CD4-positive, alpha-beta T cell treated with Interleukin-15 for 1 hour (primary cell): ENCODE measurements around the gene TARBP2.
"Not testable (repeated sequence)": the region's sequence is repeated elsewhere in the genome, so short reads cannot be mapped to it uniquely, and the experiment has no call there.

Experiments
- DNase-seq: peaks from one replicate; pipeline ENCODE4 v3.0.0-alpha.2; 2020

Gene TARBP2

DNA sequence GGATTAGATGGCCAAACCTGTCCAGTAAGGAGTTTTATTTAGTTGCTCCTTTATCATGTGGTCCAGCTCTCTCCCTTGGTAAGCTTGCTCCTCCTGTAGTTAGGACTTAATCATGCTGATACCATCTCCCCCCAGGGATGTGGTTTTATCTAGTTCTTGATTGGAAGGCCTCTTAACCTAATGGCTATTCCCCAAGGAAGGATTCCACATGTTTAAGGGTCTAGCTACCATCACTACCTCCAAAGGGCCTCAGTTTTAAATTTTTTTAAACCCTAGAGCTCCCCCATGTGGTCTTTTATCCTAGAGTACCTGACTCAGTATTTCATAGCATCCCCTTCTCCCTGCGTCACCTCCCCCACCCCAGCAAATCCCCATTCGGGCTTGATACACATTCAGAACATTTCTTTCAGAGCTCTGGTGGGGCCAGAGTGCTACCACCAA, 24.3 kb upstream of the TARBP2 start:
- no peak for DNase-seq

DNA sequence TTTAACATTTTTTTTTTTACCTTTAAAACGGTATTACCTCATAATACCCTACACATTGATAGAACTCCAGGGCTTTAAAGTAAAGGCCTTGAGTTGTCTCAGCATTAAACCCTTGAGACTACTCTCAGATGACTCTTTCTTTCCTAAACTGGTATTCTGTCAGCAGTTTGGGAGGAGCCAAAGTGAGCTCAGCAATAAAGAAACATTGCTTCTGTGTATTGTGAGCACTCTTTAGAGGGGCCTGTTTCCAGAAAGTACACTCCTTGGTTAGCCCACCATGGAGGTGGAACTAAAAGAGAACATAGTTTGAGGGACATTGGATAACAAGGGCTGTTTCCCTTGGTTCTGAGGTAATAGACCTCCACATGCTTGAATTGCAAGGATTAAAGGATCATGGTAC, 22.2 kb upstream of the TARBP2 start:
- DNase-seq: no peak

DNA sequence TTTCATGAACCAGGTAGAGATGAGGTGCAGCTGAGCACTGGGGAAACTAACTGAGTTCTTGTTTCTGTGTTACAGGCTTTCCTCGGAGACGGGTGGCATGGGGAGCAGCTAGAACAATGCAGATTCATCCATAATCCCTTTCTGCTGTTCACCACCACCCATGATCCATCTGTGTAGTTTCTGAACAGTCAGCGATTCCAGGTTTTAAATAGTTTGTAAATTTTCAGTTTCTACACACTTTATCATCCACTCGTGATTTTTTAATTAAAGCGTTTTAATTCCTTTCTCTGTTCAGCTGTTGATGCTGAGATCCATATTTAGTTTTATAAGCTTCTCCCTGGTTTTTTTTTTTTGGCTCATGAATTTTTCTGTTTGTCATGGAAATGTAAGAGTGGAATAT, 21.8 kb upstream of the TARBP2 start:
- no peak for DNase-seq

DNA sequence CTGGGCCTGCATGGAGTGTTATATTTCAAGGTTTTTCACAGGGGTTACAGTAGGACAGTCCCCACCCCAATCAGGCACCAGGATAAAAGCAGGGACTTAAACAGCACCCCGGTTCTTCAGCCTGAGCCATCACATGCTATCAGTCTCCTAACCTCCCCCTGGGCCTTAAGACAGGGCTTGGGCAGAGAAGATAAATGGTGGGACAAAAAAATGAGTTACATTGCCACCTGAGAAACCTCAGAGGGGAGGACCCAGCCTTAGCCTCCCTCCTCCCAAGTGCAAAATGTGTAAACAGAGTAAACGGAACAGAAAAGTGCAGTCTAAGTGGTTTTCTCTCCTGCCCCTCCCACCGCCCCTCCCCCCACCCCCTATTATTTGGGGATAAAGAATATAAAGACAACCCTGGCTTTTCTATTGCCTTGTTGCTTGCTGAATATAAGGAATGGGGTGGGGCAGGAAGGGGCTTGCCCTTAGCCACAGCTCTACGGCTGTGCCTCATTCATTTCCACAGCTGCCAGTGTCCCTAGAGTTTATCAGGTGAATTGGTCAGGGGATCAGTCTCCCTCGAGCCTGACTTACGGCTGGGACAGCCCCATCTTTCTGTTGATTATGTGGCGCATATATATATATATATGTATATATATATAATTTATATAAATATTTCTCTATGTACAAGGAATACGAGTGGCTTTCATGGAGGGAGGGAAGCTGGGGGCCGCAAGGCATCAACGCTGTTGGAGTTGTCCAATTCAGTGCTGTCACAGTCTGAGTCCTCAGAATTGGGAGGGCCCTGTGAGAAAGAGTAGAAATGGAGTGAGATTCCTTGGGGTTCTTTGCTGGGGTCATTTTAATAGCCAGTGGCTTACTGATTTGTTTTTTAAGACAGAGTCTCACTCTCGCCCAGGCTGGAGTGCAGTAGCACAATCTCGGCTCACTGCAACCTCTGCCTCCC, 20.3 kb upstream of the TARBP2 start:
- no peak for DNase-seq

DNA sequence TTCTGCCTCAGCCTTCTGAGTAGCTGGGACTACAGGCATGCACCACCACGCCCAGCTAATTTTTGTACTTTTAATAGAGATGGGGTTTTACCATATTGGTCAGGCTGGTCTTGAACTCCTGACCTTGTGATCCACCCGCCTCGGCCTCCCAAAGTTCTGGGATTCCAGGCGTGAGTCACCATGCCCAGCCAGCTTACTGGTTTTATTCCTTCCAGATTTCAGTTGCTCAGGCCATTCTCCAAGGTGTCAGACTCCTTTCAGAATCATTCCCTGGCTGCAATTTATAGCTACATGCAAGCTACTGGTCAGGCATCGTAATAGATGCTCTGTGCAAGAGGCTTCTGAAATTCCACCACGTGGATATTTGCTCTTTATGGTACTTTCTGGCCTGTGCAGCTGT, 19.6 kb upstream of the TARBP2 start:
- not testable (repeated sequence) for DNase-seq

DNA sequence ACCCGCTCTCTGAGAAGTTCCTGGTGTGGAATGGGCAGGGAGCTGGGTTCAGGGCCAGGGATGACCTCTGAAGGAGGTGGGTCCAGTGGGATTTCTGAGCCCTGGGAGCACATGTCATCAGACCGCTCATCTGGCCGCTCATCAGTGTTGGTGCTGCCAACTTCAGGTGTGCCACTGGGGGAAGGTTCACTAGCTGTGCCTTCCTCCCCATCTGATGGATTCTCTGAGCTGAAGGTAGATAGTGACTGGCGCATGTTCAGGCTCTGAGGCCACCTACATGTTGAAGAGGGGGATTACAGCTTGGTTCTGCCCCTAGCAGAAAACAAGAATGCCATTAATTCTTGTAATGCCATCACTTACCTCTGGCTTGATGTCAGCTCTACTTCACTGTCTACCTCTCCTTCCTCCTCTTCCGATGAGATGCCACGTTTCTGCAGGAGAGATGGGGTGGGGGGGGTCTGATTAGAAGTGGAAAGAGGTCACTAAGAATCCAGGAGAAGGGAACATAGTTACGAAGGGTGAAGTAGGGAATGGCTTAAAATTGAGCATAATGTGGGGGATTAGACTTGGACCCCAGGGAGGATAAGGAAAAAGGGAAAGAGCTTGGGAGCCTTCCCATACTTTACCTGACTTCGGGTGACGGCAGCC, 19.0 kb upstream of the TARBP2 start:
- no peak for DNase-seq

DNA sequence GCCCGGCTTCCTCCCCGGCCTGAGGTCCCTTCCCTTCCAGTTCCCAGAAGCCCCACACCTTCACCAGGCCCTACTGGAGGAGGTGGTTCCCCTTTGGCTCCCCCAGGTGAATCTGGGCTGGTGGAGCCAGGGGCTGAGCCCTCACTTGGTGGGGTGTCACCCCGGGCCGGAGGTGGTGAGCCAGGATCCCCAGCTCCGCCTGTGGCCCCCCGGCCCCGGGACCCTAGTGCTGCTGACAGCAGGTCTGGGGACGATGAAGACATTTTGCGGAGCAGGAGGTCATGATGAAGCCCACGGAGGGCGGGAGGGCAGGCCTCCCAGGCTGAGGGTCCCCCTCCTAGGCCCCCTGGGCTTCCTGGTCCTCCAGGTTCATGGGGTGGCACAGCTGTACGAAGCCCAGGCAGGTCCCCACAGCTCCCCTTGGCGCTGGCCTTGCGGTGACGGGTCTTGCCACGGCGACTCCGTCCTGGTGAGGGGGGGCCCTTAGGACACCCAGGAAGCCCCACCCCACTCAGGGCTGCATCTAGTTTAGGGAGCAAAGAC, 18.4 kb upstream of the TARBP2 start:
- no peak for DNase-seq

DNA sequence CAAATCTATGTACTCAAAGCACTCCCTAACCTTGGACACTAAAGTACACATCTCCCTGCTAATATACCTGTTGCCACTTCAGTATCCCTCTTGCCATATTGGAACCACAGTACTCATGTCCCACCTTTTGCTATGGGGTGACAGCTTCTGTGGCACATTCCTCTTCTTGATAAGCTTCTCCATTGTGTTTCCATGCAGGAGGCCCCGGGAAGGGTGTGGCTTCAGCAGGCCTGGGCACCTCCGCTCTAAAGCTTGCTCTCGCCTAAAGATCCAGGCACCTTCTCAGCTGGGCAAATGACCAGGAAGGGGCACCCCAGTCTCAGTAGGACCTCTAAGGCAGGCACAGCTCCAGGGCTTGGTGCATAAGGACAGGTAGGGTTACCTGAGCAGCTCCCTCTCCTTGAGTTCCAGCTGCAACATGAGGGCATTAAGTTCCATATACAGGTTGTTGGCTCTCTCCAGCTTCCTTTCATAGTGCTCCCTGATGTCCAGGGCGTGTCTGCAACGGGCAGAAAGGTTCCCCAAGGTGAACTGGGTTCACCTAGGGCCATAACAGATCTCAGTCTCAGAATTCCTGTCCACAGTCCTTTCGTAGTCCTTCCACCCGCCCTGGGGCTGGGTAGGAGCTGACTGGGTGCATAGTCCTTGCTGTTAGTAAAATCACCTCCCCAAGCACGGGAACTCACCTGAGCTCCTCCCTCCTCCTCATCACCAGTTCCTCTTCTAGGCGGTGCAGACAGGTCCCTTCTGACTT, 17.7 kb upstream of the TARBP2 start:
- no peak for DNase-seq

DNA sequence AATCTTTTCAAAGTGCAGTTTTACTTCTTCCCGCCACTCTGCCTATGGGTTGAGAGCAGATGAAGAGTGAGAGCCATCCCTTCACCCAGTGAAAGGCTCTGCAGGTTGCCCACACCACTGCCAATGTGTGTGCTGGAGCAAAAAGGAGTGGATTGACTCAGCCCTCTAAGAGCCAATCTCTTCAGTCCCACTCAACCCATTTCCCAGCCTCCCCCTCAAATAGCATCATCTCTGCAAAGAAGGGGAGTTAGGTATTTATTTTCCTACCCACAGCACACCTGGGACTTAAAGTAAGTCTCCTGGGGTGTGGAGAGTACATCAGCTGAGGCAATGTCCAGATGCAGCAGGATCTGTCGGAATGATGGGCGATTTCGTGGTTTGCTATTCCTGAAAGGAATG, 17.1 kb upstream of the TARBP2 start:
- no peak for DNase-seq

DNA sequence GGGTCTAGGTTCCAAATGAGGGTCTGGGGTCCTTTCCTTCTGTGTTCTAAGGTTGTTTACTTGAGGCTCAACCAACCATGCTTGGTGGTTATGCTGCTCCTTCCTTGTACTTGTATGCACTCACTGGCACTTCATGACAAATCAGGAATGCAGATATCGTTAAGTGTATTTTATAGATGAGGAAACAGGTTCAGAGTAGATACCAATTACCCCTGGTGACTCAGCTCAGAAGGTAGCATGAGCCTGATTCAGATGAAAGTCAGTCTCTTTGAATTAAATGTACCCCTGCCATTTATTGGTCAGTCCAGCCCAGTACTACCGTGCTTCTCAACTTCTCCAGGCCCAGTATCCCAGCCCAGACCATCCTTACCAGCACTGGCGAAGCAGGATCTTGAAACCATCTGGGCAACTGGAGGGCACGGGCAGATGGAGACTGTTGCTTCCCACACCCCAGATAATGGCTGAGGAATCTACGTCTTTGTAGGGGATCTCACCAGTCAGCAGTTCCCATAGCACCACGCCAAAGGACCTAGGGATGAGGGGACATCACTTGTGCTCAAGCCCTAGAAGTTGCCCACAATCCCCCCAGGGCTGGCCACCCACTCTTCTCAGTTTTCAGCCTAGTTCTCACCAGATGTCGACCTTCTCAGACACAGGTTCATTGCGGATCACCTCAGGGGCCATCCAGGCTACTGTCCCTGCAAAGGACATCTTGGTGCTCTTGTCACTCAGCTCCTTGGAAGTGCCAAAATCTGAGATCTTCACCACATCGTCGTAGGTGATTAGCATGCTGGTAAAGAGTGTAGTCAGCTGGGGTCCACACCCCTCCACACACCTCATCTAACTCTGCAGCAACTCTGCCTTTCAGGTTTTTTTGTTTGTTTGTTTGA, 16.2 kb upstream of the TARBP2 start:
- DNase-seq: no peak

DNA sequence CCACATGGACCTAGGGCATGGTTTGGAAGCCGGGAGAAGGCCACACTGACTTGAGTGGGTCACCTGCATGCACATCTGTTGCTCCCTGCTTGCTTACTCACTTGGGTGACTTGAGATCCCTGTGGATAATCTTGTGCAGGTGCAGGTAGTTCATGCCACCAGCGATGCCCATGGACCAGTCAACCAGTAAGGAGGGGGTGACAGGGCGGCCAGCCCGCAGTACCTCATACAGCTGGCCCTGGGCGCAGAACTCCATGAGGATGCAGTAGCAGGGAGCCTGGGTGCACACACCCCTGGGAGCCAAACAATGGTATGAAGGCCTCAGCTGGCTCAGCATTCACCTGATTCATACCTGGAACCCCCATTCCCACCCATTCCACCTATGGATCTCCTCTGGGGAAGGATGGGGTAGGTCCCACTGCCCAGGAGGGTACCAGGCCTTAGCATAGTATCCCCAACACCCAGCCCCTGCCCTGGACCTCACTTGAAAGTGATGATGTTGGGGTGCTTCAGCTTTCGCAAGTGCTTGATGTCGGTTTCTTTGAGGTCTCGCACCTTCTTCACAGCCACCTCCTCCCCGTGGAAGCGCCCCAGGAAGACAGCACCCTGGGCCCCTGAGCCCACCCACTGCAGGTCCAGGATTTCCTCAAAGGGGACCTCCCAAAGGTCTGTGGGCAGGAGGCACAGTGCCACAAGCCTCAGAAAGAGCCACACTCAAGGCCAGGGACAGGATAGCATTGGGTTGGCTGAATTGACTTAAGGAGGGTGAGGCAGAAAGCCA, 14.9 kb upstream of the TARBP2 start:
- DNase-seq: no peak

DNA sequence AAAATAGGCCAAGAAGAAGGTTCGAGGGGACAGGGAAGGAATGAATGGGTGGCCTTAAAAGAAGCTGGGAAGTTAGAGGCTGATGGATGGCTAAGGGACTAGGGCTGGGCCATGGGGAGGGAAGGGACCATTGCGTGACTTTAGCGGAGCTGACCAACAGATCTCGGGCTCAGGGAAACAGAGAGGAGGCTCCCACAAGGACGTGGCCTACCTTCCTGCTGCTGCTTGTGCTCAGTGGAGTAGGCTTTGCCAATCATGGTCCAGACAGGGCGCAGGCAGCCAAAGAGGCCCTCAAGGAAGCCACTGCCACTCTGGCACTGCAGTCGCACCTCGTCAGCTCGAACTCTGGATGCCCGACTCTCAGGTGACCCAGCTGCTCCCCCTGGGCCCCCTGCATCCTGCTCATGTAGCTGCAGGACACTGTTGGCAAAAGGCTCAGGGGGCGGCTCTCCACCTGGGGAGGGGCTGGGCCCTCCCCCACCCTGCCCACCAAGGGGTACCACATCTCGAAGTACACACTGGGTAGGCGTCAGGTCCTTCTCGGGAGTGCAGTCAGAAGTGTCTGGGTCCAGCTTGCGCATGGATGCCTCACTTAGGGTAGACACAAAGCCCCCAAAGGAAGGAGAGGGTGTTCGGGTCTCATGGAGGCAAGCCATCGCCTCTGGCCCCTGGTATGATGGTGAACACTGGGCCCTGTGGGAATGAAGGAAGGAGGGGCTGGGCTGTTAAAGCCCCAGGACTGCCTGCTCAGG, 14.2 kb upstream of the TARBP2 start:
- no peak for DNase-seq

DNA sequence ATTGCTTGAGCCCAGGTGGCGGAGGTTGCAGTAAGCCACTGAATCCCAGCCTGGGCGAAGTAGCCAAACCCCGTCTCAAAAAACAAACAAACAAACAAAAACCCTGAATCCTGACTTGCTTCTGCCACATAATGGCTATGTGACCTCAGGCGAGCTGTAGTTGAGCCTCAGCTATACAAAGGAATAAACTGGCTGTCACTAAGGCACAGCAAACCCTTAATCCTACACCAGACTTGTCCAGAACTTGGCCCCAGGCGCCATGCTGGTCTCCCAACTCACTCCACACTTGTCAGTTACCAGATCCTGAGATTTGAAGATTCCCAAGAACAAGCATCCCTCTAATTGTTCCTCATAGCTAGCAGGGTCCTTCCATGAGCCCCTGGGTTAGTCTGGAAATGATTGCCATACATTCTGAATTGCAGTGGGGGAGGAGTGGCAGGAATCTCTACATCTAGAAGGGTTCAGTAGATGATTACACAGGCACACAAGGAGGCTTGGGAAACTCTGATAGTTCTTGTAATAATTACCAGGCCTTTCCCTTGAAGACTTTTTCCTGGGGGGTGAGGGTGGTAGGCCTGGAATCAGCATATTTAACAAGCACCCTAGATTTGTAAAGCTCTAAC, 11.7 kb upstream of the TARBP2 start:
- DNase-seq: no peak

DNA sequence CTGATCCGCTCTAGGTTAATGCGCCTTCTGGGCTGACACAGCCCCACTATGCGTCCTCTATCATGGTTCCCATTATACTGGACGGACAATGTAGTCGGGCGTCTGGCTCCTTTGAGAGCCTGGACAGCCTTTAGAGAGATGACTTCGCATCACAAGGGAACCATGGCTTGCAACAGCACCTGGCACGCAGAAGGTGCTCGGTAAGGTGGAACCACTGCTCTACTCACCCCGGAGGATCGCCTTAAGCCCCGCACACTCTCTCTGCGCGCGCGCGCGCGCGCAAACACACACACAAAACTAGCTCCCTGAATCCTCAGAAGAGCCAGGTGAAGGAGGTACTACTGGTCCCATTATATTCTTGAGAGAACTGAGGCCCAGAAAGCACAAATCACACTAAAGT, 8.9 kb upstream of the TARBP2 start:
- DNase-seq: no peak

DNA sequence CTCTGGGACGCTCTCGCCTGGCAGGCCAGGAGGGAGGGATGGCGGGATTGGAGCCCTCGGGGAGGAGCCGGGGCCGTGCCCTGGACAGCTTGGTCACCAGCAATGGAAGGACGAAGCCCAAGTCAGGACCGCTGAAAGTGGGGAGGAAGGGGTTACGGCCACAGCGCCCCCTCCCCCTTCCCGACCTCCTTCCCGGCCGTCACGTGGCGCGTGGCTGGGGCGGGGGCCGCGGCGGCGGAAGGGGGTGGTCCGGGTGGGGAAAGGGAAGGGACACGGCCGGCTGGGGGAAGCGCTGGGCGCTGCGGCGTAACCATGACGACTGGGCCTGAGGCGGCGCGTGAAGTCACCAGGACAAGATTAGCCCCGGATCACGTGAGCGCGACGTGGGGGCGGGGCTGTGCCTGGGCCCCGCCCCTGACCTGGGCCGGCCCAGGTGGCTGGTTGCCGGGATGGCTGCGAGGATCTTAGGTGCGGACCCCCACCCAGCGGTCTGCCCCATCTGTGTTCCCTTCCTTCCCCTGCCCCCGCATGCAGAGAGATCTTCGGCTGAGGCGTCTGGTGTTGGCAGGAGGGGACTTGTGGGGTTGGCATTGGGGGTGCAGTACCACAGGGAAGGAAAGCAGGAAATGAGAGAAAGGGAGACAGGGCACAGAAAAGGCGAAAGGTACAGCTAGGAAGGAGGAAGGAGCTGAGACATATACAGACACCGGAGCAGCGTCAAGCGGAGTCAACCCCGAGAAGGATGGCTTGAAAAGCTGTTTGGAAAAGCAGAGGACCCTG, 8.1 kb upstream of the TARBP2 start:
- peak; percentile 91 for DNase-seq

DNA sequence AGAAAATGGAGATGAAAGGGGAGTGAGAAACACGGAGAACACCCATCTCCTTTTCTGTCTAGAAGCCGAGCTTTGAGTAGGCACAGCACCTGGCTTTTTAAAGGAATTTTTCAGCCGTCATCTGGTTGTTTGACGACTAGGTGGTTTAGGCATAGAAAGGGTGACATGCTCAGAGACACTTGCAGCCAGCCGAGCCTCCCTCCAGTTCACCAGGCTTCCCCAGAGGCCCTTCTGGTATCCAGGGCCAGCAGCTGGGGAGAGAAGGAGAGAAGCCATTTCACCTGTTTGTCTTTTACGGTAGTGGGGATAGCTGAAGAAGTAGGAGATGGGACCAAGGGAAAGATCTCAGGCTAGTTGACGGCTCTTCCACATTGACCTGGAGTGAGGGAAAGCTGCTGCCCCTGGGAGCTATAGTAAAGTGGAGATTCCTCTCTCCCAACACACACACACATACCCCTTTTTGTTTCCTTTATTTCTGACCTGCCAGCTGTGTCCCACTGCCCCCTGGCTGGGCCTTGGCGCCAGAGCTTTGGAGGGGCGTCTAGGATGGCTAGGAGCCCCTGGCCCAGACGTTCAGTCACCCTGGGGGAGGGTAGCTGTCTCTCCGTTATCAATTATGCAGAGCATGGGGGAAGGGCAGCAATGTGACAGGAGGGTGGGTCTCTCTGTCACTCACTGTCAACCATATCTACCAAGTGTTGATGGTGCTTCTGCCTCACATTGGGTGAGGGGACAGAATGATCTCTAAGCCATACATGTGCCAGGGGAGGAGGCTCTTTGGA, 7.3 kb upstream of the TARBP2 start:
- DNase-seq: no peak

DNA sequence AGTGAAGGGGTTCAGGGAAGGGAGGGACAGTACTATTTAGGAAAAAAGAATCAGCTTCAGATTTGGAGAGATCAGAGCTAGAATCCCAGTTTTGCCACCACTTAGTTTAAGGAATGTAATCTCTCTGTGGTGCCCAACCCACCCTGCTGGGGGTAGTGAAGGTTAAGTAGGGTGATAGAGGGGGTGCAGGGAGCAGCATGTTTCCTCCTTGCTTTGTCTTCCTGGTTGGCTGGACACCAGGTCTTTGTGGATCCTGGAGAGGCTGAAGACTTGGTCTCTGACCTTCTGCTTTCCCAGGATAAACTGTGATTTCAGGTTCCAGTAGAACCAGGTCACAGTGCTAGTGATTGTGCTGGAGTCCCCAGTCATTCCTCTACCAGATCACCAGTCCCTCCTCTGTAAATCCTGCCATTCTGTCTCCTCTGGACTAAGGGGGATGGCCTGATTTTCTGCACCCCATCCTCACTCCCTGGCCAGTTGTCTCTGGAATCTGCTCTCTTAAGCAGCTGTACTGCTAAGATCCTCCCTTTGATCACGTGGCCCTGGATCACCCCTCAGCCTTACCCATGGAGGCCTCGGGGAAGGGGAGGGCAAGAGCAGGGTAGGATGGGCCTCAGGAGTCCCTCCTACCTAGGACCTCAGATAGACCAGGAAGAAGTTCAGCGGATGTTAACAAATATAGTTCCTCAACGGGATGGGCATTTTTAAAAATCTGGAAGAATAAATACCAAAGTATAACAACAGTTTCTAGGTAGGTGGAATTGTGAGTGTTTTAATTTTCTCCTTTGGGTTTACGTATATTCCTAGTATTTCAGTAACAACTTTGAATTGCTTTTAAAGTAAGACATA, 5.0 kb upstream of the TARBP2 start:
- DNase-seq: no peak

DNA sequence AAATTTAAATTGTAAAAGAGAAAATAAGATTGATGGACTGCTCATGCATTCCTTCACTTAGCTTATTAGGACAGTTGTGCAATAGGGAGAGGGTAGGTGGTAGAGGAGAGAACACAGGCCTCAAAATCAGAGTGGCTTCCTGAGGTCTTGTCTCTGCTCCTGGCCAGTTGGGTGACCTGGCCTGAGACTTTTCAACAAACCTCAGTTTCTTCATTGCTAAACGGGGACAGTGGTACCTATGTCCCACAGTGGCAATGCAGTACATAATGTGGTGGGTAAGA, 4.4 kb upstream of the TARBP2 start:
- no peak for DNase-seq
